NCI-H82 (cell line): ENCODE measurements around the gene FAN1.
"Not testable (repeated sequence)": the region's sequence is repeated elsewhere in the genome, so short reads cannot be mapped to it uniquely, and the experiment has no call there.

ENCODE experiments used
- DNase-seq: peaks from one replicate; lab custom pipeline; 2025; lab: John Stamatoyannopoulos, UW

FAN1 gene

GRCh38 chr15:30903497-30904187 is at the start of gene FAN1:
Gene FAN1 (plus strand): TSS chr15:30903915. CDS start chr15:30904664, 749 bp downstream.
- peak; percentile 96 for DNase-seq

- no peak for DNase-seq
Observed at GRCh38 chr15:30859091-30859874, 44.4 kb upstream of the FAN1 start.

GRCh38 chr15:30865257-30865656 is 38.5 kb upstream of the FAN1 start:
- no peak for DNase-seq

GRCh38 chr15:30870681-30871080 is 33.0 kb upstream of the FAN1 start:
- DNase-seq = no peak

- peak; percentile 3 for DNase-seq
Observed at GRCh38 chr15:30872341-30872748, 31.4 kb upstream of the FAN1 start.

GRCh38 chr15:30877070-30877469 is 26.6 kb upstream of the FAN1 start:
- no peak for DNase-seq

GRCh38 chr15:30878515-30878914 is 25.2 kb upstream of the FAN1 start:
- no peak for DNase-seq

- no peak for DNase-seq
Observed at GRCh38 chr15:30882849-30883433, 20.8 kb upstream of the FAN1 start.

- not testable (repeated sequence) for DNase-seq
Observed at GRCh38 chr15:30883666-30884065, 20.0 kb upstream of the FAN1 start.

- no peak for DNase-seq
Observed at GRCh38 chr15:30885814-30886213, 17.9 kb upstream of the FAN1 start.

- DNase-seq = no peak
Observed at GRCh38 chr15:30889196-30889595, 14.5 kb upstream of the FAN1 start.

- no peak for DNase-seq
Observed at GRCh38 chr15:30895461-30896210, 8.1 kb upstream of the FAN1 start.

- no peak for DNase-seq
Observed at GRCh38 chr15:30896211-30896606, 7.5 kb upstream of the FAN1 start.

GRCh38 chr15:30901889-30902288 is 1.8 kb upstream of the FAN1 start:
- DNase-seq = no peak

- DNase-seq = no peak
Observed at GRCh38 chr15:30904812-30905211, 1.1 kb downstream of the FAN1 start.

- DNase-seq = no peak
Observed at GRCh38 chr15:30905821-30906220, 2.1 kb downstream of the FAN1 start.

- DNase-seq = no peak
Observed at GRCh38 chr15:30906366-30906765, 2.7 kb downstream of the FAN1 start.

- DNase-seq = no peak
Observed at GRCh38 chr15:30913761-30914160, 10.0 kb downstream of the FAN1 start.

- no peak for DNase-seq
Observed at GRCh38 chr15:30917013-30917412, 13.3 kb downstream of the FAN1 start.

- no peak for DNase-seq
Observed at GRCh38 chr15:30917675-30918074, 14.0 kb downstream of the FAN1 start.

- DNase-seq = no peak
Observed at GRCh38 chr15:30918366-30918765, 14.7 kb downstream of the FAN1 start.

- no peak for DNase-seq
Observed at GRCh38 chr15:30919877-30920550, 16.3 kb downstream of the FAN1 start.
